MCF 10A (cell line): ENCODE results near the gene RIPOR3. TPM values are rescaled to one million over a fixed set of nuclear protein-coding genes. Genes with fewer than 3 reads are reported as not detected.

Source experiments
- BruUV-seq: library from RNA; stranded (reverse); fragments of 400-500 nt; replicated peaks from 2 replicates; lab custom pipeline; 2021; lab: Mats Ljungman, UMichigan
- CTCF ChIA-PET: fragments of 300-600 bp; sonication (Branson Sonifier 250); formaldehyde crosslinking; extraction: SDS; loops from one replicate; lab custom pipeline; 2021; ENCODE audit warnings: antibody characterized with exemption, inconsistent platforms; lab: Yijun Ruan, JAX
- POLR2A ChIA-PET: fragments of 300-600, 350-650 bp; sonication (Branson Sonifier 250); formaldehyde crosslinking; extraction: SDS; loops from one replicate; lab custom pipeline; 2020; ENCODE audit warnings: antibody characterized with exemption, inconsistent platforms; lab: Yijun Ruan, JAX
- DNase-seq: peaks from one replicate; pipeline ENCODE4 v3.0.0-alpha.2; 2018; ENCODE audit not compliant: unreplicated experiment
- H3K27ac Mint-ChIP-seq: one replicate; pipeline ENCODE4 v1.8.0; 2022; ENCODE audit warnings: mild to moderate bottlenecking, low read depth, mixed read lengths; ENCODE audit not compliant: unreplicated experiment
- H3K27me3 Mint-ChIP-seq: one replicate; pipeline ENCODE4 v1.8.0; 2022; ENCODE audit warnings: mixed read lengths; ENCODE audit not compliant: insufficient read depth, unreplicated experiment
- H3K36me3 Mint-ChIP-seq: one replicate; pipeline ENCODE4 v1.8.0; 2022; ENCODE audit warnings: mild to moderate bottlenecking, moderate library complexity, mixed read lengths; ENCODE audit not compliant: insufficient read depth, unreplicated experiment
- H3K4me1 Mint-ChIP-seq: one replicate; pipeline ENCODE4 v1.8.0; 2022; ENCODE audit warnings: mixed read lengths; ENCODE audit not compliant: insufficient read depth, unreplicated experiment
- H3K4me3 Mint-ChIP-seq: one replicate; pipeline ENCODE4 v1.8.0; 2022; ENCODE audit warnings: mild to moderate bottlenecking, moderate library complexity, mixed read lengths; ENCODE audit not compliant: unreplicated experiment
- H3K9me3 Mint-ChIP-seq: one replicate; pipeline ENCODE4 v1.8.0; 2022; ENCODE audit warnings: mixed read lengths; ENCODE audit not compliant: unreplicated experiment
- CTCF ChIP-seq: fragments of 200-600 bp; IDR thresholded peaks from one replicate; pipeline ENCODE4 v1.8.0; 2022; ENCODE audit warnings: antibody characterized with exemption, mild to moderate bottlenecking; ENCODE audit not compliant: unreplicated experiment
- intact Hi-C: fragments of 100-400 bp; cut with micrococcal nuclease; formaldehyde crosslinking; loops from 2 replicates; pipeline ENCODE4 v1.14.1; 2022
- total RNA-seq: library from RNA; stranded (reverse); gene quantifications from 2 replicates; pipeline ENCODE4 v1.2.3, GENCODE V29; 2022

Gene RIPOR3
- total RNA-seq, 1 experiment from 2014 or later: not detected

- CTCF ChIA-PET: interaction anchor here (0.8 to 1.2 kb wide), 2 partner anchors 18 to 34 kb away, joined by 3 to 6 read pairs; no protein-coding TSS in a partner anchor
- H3K27ac Mint-ChIP-seq: peak overlapping the region; percentile 56
- H3K9me3 Mint-ChIP-seq: no peaks in the 10 kb centered on the region
- POLR2A ChIA-PET: interaction anchor here (0.6 to 2.2 kb wide), 3 partner anchors 9 to 24 kb away, joined by 3 to 9 read pairs (median 3); no protein-coding TSS in a partner anchor
- H3K4me1 Mint-ChIP-seq: peaks cover 14% of the 10 kb centered on the region
- intact Hi-C loops: no loop called here
- H3K4me3 Mint-ChIP-seq: no peak overlapping the region
- no peaks in the 10 kb centered on the region for H3K36me3 Mint-ChIP-seq
- no TSS peak for BruUV-seq
- peak; percentile 68 for DNase-seq
- no peak for TF ChIP-seq CTCF
- H3K27me3 Mint-ChIP-seq: no peaks in the 10 kb centered on the region
Observed at GRCh38 chr20:50710492-50711063, 19.2 kb upstream of the RIPOR3 start.

GRCh38 chr20:50709636-50709973 is 18.3 kb upstream of the RIPOR3 start:
- ChIA-PET POLR2A (interaction anchor here (0.7 to 1.3 kb wide), 5 partner anchors 10 to 46 kb away, joined by 3 to 7 read pairs (median 3); no protein-coding TSS in a partner anchor), CTCF (interaction anchor here (0.5 to 0.9 kb wide), 4 partner anchors 11 to 226 kb away, joined by 3 to 5 read pairs (median 3); no protein-coding TSS in a partner anchor)
- H3K9me3 Mint-ChIP-seq: no peaks in the 10 kb centered on the region
- DNase-seq: no peak
- H3K4me3 Mint-ChIP-seq: no peak overlapping the region
- H3K4me1 Mint-ChIP-seq: peaks cover 14% of the 10 kb centered on the region
- BruUV-seq: no TSS peak
- TF ChIP-seq CTCF: no peak
- no peak overlapping the region for H3K27ac Mint-ChIP-seq
- no peaks in the 10 kb centered on the region for H3K27me3 Mint-ChIP-seq
- H3K36me3 Mint-ChIP-seq: no peaks in the 10 kb centered on the region
- intact Hi-C loops: no loop called here

GRCh38 chr20:50708845-50709635 is 17.7 kb upstream of the RIPOR3 start:
- no TSS peak for BruUV-seq
- intact Hi-C loops: no loop called here
- ChIA-PET CTCF (interaction anchor here (0.6 to 0.9 kb wide), 3 partner anchors 11 to 35 kb away, joined by 3 to 5 read pairs (median 3); no protein-coding TSS in a partner anchor), POLR2A (interaction anchor here (0.7 to 1.3 kb wide), 5 partner anchors 11 to 46 kb away, joined by 3 to 7 read pairs (median 3); no protein-coding TSS in a partner anchor)
- Mint-ChIP-seq H3K4me3 (no peak overlapping the region), H3K27me3 (no peaks in the 10 kb centered on the region), H3K4me1 (peaks cover 14% of the 10 kb centered on the region), H3K36me3 (no peaks in the 10 kb centered on the region), H3K27ac (no peak overlapping the region), H3K9me3 (no peaks in the 10 kb centered on the region)
- no peak for TF ChIP-seq CTCF
- no peak for DNase-seq

GRCh38 chr20:50704971-50705370 is 13.6 kb upstream of the RIPOR3 start:
- intact Hi-C loops: no loop called here
- H3K4me1 Mint-ChIP-seq: no peaks in the 10 kb centered on the region

More at GRCh38 chr20:50704971-50705370, 13.6 kb upstream of the RIPOR3 start:
- no peaks in the 10 kb centered on the region for H3K27me3 Mint-ChIP-seq
- BruUV-seq: no TSS peak
- CTCF ChIA-PET: interaction anchor here (0.6 kb wide), 1 partner anchor 584 kb away, joined by 3 read pairs; no protein-coding TSS in a partner anchor
- peak overlapping the region; percentile 53 for H3K27ac Mint-ChIP-seq
- DNase-seq: no peak
- no peaks in the 10 kb centered on the region for H3K36me3 Mint-ChIP-seq
- no peaks in the 10 kb centered on the region for H3K9me3 Mint-ChIP-seq
- POLR2A ChIA-PET: interaction anchor here (0.7 kb wide), 1 partner anchor 86 kb away, joined by 3 read pairs; no protein-coding TSS in a partner anchor
- no peak overlapping the region for H3K4me3 Mint-ChIP-seq
- TF ChIP-seq CTCF: no peak
